ENCODE data around the gene SH2D6. TPM values are rescaled to one million over a fixed set of nuclear protein-coding genes. Genes with fewer than 3 reads are reported as not detected.

The SH2D6 gene
- total RNA-seq, 2 donors from 2014 or later = 0.26 to 15.5 TPM

GRCh38 chr2:85395912-85396475 lies 22.5 kb upstream of the SH2D6 start:
- no peak for DNase-seq
- intact Hi-C loops (cut with DNase I) = no loop called here
- Histone ChIP-seq H3K27ac (peak overlapping the region in 3 of 4 donors; percentile 64 to 76 (median 73)), H3K27me3 (no peaks in the 10 kb centered on the region), H3K9me3 (no peaks in the 10 kb centered on the region), H3K36me3 (replicated peaks in 1 of 2; ENCODE audit: insufficient read depth in 1 of 2, low read depth in 2 of 2) (no peaks in the 10 kb centered on the region), H3K4me1 (peaks cover 16% of the 10 kb centered on the region), H3K4me3 (no peak overlapping the region)
- 86 to 89% methylated on average over 14 of the region's 14 CpGs for WGBS, 2 donors
- TF ChIP-seq POLR2A (IDR thresholded peaks at IDR 0.05) = no peak
- TF ChIP-seq CTCF (IDR thresholded peaks at IDR 0.05) = no peak
- ATAC-seq = no peak

GRCh38 chr2:85396531-85397470 lies 21.7 kb upstream of the SH2D6 start:
- ATAC-seq (peak; percentile 49), DNase-seq (no peak)
- no peaks in the 10 kb centered on the region for H3K27me3 ChIP-seq
- H3K4me3 ChIP-seq = no peak overlapping the region
- TF ChIP-seq CTCF (IDR thresholded peaks at IDR 0.05) = no peak
- no peaks in the 10 kb centered on the region for H3K36me3 ChIP-seq (replicated peaks in 1 of 2; ENCODE audit: insufficient read depth in 1 of 2, low read depth in 2 of 2)
- WGBS, 2 donors = 27 to 44% methylated on average over 5 of the region's 5 CpGs
- no peaks in the 10 kb centered on the region for H3K9me3 ChIP-seq
- intact Hi-C loops (cut with DNase I) = no loop called here
- peaks cover 16% of the 10 kb centered on the region for H3K4me1 ChIP-seq
- peak overlapping the region; percentile 50 to 76 (median 68) for H3K27ac ChIP-seq

GRCh38 chr2:85397925-85398331 lies 20.6 kb upstream of the SH2D6 start:
- TF ChIP-seq POLR2A (IDR thresholded peaks at IDR 0.05) = no peak
- no peak for TF ChIP-seq CTCF (IDR thresholded peaks at IDR 0.05)
- peak overlapping the region in 2 of 4 donors; percentile 31 to 73 for H3K27ac ChIP-seq
- H3K4me1 ChIP-seq = peaks cover 16% of the 10 kb centered on the region
- WGBS, 2 donors = 73 to 74% methylated on average over 1 to 4 of the region's 4 CpGs
- no peaks in the 10 kb centered on the region for H3K36me3 ChIP-seq (replicated peaks in 1 of 2; ENCODE audit: insufficient read depth in 1 of 2, low read depth in 2 of 2)
- H3K9me3 ChIP-seq = no peaks in the 10 kb centered on the region
- DNase-seq = no peak
- no peak overlapping the region for H3K4me3 ChIP-seq
- no peaks in the 10 kb centered on the region for H3K27me3 ChIP-seq
- intact Hi-C loops (cut with DNase I) = no loop called here
- no peak for ATAC-seq

- H3K4me3 ChIP-seq = no peak overlapping the region
- no peaks in the 10 kb centered on the region for H3K27me3 ChIP-seq
- no peak overlapping the region for H3K27ac ChIP-seq
- WGBS, 2 donors = 89 to 95% methylated on average over 6 to 8 of the region's 8 CpGs
- peaks cover 16% of the 10 kb centered on the region for H3K4me1 ChIP-seq
- no peaks in the 10 kb centered on the region for H3K9me3 ChIP-seq
- DNase-seq (peak in 1 of 4 donors; percentile 8), ATAC-seq (no peak)
- H3K36me3 ChIP-seq (replicated peaks in 1 of 2; ENCODE audit: insufficient read depth in 1 of 2, low read depth in 2 of 2) = no peaks in the 10 kb centered on the region
- no peak for TF ChIP-seq POLR2A (IDR thresholded peaks at IDR 0.05)
- no peak for TF ChIP-seq CTCF (IDR thresholded peaks at IDR 0.05)
- intact Hi-C loops (cut with DNase I) = no loop called here
These were observed 19.9 kb upstream of the SH2D6 start for GRCh38 chr2:85398426-85399182.

Data from body of pancreas (tissue), 4 donors.